Urinary bladder (tissue), 4 donors: ENCODE data around the gene KLHDC4. TPM values are rescaled to one million over a fixed set of nuclear protein-coding genes. Genes with fewer than 3 reads are reported as not detected.

Experiments used
- DNase-seq: peaks from one replicate; pipeline ENCODE4 v3.0.0-alpha.2; 2015; ENCODE audit errors: extremely low spot score
- H3K27ac ChIP-seq: one replicate; pipeline ENCODE4 v1.5.1; 2013; ENCODE audit warnings: low read depth, mild to moderate bottlenecking, moderate library complexity
- H3K36me3 ChIP-seq: one replicate; pipeline ENCODE4 v1.6.1; 2013; ENCODE audit warnings: mild to moderate bottlenecking, moderate library complexity; ENCODE audit not compliant: insufficient read depth
- H3K4me1 ChIP-seq: one replicate; pipeline ENCODE4 v1.6.1; 2013; ENCODE audit warnings: mild to moderate bottlenecking, moderate library complexity; ENCODE audit not compliant: insufficient read depth
- H3K4me3 ChIP-seq: one replicate; pipeline ENCODE4 v1.5.1; 2013; ENCODE audit warnings: low read depth, low read length
- WGBS: extraction: QIAGEN DNeasy Blood & Tissue Kit; methylation state at CpG from one replicate; pipeline ENCODE4 v1.1.7; 2013; 5-methylcytosine and 5-hydroxymethylcytosine counted together
- polyA plus RNA-seq: library from polyadenylated mRNA; stranded (reverse); fragments of 200-250 nt; gene quantifications from one replicate; pipeline ENCODE4 v1.2.3, GENCODE V29; 2013
- total RNA-seq: library from RNA; depleted of rRNA; stranded (reverse); fragments of >200 nt; gene quantifications from one replicate; pipeline ENCODE4 v1.2.3, GENCODE V29; 2014
- donor health status: healthy with polysubstance abuse.
- donor health status: healthy.

The KLHDC4 gene
- total and polyA plus RNA-seq, 2 donors, result 21.5 to 23.1 TPM

DNA sequence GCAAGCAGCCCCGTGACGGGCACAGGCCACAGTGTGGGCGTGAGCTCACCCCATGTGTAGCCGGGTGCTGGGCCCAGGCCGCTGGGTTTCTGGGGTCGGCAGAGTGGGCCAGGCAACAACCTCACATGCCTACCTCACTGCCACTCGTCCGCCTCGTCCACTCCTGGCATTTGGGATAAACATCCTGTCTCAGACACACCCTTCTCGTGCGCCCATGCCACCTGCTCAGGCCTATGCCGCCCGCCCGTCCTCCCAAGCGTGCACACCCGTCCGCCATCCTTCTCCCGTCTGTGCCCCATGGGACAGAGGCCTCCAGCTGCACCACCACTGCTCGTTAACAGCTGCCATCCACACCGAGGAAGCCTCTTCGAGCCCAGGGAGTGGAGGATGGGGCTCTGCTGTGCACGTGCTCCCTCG lies 64.3 kb downstream of the KLHDC4 start:
- Histone ChIP-seq H3K27ac (no peak overlapping the region), H3K36me3 (no peaks in the 10 kb centered on the region), H3K4me1 (no peaks in the 10 kb centered on the region), H3K4me3 (no peak overlapping the region)
- 92% methylated on average over 23 of the region's 23 CpGs for WGBS
- no peak for DNase-seq

DNA sequence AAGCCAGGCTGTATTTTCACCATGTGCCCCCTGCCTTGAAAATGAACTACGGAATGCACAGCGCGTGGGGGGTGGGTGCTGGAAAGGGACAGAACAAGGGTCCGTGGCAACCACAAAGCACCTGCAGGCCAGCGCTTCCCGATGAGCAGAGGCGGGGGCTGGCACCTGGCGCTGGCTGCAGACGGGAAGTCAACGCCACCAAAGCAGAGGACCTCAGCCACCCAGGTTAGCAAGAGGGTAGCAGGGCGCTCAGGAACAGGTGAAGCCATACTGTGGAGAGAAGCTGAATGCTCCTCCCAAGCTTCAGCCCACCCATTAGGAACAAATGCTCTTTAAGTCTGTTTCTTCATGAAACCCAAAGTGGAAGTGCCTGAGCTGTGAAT lies 64.7 kb downstream of the KLHDC4 start:
- H3K4me1 ChIP-seq, result no peaks in the 10 kb centered on the region
- no peaks in the 10 kb centered on the region for H3K36me3 ChIP-seq
- H3K4me3 ChIP-seq, result no peak overlapping the region
- no peak for DNase-seq
- 93% methylated on average over 11 of the region's 11 CpGs for WGBS
- no peak overlapping the region for H3K27ac ChIP-seq

DNA sequence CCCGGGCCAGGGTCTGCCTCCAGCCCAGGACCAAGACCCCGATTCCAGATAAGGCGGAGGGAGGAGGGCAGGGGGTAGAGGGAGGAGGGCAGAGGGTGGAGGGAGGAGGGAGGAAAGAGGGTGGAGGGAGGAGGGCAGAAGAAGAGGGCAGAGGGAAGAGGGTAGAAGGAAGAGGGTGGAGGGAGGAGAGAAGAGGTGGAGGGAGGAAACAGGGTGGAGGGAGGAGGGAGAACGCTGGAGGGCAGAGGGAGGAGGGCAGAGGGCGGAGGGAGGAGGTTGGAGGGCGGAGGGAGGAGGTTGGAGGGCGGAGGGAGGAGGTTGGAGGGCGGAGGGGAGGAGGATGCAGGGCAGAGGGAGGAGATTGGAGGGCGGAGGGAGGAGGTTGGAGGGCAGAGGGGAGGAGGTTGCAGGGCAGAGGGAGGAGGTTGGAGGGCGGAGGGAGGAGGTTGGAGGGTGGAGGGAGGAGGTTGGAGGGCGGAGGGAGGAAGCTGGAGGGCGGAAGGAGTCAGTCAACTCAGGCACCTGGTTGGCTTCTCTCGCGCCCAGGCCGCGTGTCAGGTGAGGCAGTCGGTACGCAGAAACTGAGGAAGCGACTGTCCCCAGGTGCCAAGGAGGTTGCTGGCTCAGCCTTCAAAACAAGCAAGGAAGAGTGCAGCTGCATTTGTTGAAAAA lies 65.2 kb downstream of the KLHDC4 start:
- Histone ChIP-seq H3K27ac (no peak overlapping the region), H3K4me3 (no peak overlapping the region), H3K4me1 (no peaks in the 10 kb centered on the region), H3K36me3 (no peaks in the 10 kb centered on the region)
- WGBS, result 91% methylated on average over 19 of the region's 19 CpGs
- no peak for DNase-seq

DNA sequence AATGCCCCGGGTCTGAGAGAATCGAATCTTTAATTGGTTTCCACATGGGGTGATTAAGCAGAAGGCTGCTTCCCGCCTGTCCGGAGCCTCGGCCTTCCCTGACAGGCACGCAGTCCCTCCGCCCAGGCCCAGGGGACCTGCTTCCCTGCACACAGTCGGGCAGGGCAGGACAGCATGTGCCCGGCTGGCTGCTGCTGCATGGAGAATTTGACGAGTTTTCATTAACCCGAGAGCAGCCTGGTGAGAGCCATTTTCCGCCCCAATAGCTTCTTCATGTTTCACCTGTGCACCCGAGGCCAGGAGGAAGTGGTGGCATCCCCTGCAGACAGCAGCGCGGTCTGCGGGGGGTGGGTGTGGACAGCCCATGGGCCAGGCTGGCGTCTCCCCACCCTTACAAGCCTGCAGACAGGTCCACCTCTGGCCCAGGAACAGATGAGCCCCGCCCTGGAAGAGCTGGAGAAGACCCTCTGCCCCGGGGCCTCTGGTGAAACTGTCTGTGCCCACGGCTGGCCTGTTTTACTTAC lies 67.0 kb downstream of the KLHDC4 start:
- H3K4me3 ChIP-seq, result no peak overlapping the region
- DNase-seq, result no peak
- no peak overlapping the region for H3K27ac ChIP-seq
- H3K4me1 ChIP-seq, result no peaks in the 10 kb centered on the region
- WGBS, result 90% methylated on average over 20 of the region's 20 CpGs
- H3K36me3 ChIP-seq, result no peaks in the 10 kb centered on the region

DNA sequence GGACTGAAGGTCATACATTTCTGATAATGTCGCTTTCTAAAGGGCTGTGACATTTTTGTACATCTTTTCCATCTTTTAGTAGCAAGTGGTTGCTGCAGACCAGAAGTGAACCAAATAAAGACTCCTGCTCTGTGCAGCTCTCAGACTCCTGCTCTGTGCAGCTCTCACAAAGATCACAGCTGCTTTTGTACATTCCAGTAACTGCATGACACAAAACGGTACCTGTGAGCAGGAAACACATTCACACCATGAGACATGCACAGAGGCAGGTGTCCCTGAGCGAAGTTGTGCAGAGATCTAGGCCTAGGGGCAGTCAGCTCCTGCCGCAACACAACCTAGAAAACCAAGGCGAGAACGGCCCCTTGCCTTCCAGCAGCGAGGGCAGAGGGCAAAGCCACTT lies 67.5 kb downstream of the KLHDC4 start:
- Histone ChIP-seq H3K36me3 (no peaks in the 10 kb centered on the region), H3K4me3 (no peak overlapping the region)
- WGBS, result 92% methylated on average over 7 of the region's 7 CpGs

DNA sequence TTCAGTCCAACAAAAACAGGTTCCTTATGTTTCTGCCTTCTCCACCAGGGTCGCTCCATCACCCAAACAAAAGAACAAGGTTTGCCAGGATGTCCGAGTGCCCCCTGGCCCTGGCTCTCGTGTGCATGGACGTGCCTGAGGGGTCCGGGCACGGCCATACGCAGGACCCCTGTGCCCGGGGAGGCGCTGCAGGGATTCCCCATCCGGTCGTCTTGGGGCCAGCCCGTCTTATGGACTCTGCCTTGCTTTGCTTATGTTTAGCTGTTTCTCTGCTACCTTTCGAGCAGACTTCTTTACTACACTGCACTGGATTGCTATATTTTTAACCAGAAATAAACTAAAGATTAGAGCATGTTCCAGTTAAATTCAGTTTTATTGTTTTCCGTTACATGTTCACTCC lies 68.0 kb downstream of the KLHDC4 start:
- WGBS, result 90% methylated on average over 14 of the region's 14 CpGs
- no peaks in the 10 kb centered on the region for H3K4me1 ChIP-seq
- DNase-seq, result no peak
- H3K4me3 ChIP-seq, result no peak overlapping the region
- no peak overlapping the region for H3K27ac ChIP-seq
- no peaks in the 10 kb centered on the region for H3K36me3 ChIP-seq

More for the DNA sequence above, 67.5 kb downstream of the KLHDC4 start:
- DNase-seq, result no peak
- H3K4me1 ChIP-seq, result no peaks in the 10 kb centered on the region
- H3K27ac ChIP-seq, result no peak overlapping the region

DNA sequence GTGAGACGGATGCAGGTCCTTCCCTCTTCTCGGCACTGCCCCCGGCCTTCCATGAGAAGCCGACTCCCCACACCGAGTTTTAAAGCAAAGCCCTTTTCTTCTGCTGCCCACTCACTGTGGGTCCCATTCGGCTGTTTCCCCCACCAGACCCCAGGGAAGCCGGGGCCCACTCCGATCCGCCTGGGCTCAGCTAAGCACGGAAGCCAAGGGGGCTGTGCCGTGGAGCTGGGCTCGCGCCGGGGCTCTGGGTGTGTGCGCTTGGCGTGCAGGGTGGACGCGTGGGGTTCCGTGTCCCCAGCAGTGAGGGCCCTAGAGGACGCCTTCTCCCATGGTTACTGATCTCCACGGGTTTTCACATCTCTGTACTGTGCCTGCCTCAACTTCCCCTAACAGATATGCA lies 68.5 kb downstream of the KLHDC4 start:
- no peaks in the 10 kb centered on the region for H3K4me1 ChIP-seq
- H3K36me3 ChIP-seq, result no peaks in the 10 kb centered on the region
- no peak overlapping the region for H3K4me3 ChIP-seq
- WGBS, result 95% methylated on average over 21 of the region's 21 CpGs
- H3K27ac ChIP-seq, result no peak overlapping the region
- DNase-seq, result no peak

DNA sequence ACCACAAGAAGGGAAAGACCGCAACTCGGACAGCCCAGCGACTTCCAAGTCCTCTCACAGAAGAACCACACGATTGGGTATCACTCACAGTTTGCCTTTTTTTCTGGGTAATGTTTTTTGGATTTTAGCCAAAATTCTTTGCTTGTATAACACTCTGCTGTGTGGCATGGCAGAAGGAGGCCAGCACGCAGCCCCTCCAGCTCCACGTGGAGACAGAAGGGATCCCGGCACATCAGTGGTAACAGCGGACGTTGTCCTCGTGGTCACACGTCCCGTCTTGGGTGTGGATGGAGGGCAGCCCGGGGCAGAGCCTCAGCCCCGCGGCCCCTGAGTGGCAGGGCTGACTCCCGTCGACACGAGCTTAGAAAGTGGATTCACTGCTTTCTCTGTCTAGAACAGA lies 69.1 kb downstream of the KLHDC4 start:
- 75% methylated on average over 18 of the region's 18 CpGs for WGBS
- Histone ChIP-seq H3K4me1 (no peaks in the 10 kb centered on the region), H3K27ac (no peak overlapping the region), H3K36me3 (no peaks in the 10 kb centered on the region), H3K4me3 (no peak overlapping the region)
- no peak for DNase-seq

DNA sequence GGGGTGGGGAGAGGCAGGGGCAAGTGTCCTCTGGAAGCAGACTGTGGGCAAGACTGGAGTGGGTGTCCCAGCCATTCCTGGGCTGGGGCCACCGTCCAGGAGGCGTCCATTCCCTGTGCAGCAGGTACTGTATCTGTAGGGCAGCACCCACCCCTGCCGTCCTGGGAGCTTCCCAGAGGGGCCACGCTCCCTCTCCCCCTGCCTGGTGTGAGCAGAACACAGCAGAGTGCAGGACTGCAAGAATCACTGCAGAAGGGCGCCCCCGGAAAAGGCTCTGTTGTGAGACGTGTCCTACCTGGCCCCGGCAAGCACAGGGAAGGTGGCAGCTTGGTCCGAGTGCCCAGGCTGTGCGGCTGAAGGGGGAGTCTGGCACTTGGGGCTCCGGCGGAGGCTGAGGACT lies 70.3 kb downstream of the KLHDC4 start:
- 94% methylated on average over 12 of the region's 12 CpGs for WGBS
- no peak for DNase-seq
- H3K27ac ChIP-seq, result no peak overlapping the region
- H3K4me3 ChIP-seq, result no peak overlapping the region
- no peaks in the 10 kb centered on the region for H3K4me1 ChIP-seq
- H3K36me3 ChIP-seq, result no peaks in the 10 kb centered on the region

DNA sequence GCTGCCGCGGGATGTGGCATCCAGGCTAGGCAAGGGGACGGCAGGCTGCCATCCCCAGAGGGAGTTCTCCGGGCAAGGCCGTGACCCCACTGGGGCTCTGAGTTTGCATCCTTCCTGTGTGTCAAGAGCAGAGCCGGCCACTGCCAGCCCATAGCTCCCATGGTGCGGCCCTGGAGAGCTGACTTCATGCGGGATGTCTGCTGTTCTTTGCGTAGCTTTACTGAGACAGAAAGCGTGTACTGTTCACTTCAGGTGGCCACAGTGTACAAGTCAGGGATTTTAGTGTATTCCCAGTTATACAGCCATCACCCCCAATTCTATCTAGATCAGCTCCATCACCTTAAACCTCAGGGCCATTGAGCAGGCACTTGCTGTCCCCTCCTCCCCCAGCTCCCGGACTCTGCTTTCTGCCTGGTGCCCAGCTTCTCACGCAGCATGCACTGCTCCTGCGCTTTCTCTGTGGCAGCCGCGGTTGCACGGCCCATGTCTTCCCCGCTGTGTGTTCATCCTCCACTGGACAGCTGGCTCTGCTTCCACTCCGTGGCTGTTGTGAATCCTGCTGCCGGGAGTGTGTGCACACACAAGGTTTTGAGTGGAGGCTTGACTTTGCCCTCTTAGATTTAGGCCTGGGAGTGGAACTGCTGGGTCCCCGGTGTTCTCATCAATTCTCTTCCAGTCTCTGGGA lies 71.2 kb downstream of the KLHDC4 start:
- 89% methylated on average over 20 of the region's 20 CpGs for WGBS
- DNase-seq, result no peak
- no peaks in the 10 kb centered on the region for H3K36me3 ChIP-seq

DNA sequence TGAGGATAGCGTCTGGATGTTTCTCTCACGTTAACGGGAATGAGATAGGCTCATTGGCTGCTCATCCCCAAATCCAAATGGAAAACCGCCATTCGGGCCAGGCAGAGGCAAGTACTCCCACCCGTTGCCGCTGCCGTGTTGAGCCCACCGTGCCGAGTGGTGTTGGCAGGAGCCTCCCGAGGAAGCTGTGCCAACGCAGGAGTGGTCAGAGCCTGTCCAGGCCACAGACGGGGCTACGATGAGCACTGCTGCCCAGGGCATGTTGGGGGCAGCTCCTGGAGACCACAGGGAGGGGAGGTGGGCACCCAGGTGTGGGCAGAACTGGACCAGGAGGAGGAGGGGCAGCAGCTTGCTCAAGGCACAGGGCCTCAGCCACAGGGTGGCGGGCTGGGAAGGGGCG lies 72.0 kb downstream of the KLHDC4 start:
- WGBS, result 91% methylated on average over 16 of the region's 16 CpGs
- DNase-seq, result no peak
- Histone ChIP-seq H3K4me3 (no peak overlapping the region), H3K27ac (no peak overlapping the region), H3K4me1 (no peaks in the 10 kb centered on the region), H3K36me3 (no peaks in the 10 kb centered on the region)

More for the DNA sequence above, 71.2 kb downstream of the KLHDC4 start:
- Histone ChIP-seq H3K4me1 (no peaks in the 10 kb centered on the region), H3K27ac (no peak overlapping the region), H3K4me3 (no peak overlapping the region)

DNA sequence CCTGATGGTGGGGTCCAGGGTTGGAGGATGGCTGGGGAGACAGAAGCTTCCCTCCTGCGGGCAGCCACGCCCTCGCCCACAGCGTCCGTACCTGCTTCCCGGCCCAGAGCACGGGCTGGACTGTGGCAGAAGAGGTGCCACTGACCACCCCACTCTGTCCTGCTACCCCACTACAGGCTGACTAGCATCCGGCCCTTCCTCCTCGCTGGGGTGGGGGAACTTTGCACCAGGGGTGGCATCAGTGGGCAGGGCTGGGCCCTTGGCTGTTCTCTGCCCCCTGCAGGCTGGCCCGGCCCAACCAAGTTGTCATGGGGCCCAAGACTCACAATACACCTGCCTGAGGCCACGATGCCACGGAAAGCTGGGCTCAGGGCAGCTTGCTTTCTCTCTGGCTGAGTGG lies 73.0 kb downstream of the KLHDC4 start:
- Histone ChIP-seq H3K4me3 (no peak overlapping the region), H3K36me3 (no peaks in the 10 kb centered on the region), H3K4me1 (no peaks in the 10 kb centered on the region), H3K27ac (no peak overlapping the region)
- 87% methylated on average over 12 of the region's 12 CpGs for WGBS
- DNase-seq, result no peak

DNA sequence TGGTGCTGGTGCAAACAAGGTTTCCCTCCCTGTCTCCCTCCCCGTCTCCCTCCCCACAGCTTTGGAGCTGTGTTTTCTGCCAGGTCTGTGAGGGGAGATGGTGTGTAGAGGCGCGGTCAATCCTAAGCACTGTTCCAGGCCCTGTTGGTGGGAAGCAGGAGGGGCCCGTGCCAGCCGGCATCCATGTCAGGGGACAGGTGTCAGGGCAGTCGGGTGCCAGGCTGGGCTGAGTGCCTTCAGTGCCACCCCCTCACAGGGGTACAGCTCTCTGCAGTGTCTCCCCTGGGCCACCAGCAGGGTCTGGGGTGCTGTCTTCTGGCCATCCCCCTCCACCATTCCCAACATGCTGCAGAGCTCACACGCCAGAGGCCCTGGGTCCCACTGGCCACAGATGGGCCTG lies 73.6 kb downstream of the KLHDC4 start:
- Histone ChIP-seq H3K4me3 (no peak overlapping the region), H3K27ac (no peak overlapping the region), H3K36me3 (no peaks in the 10 kb centered on the region), H3K4me1 (no peaks in the 10 kb centered on the region)
- no peak for DNase-seq
- 83% methylated on average over 7 of the region's 7 CpGs for WGBS

DNA sequence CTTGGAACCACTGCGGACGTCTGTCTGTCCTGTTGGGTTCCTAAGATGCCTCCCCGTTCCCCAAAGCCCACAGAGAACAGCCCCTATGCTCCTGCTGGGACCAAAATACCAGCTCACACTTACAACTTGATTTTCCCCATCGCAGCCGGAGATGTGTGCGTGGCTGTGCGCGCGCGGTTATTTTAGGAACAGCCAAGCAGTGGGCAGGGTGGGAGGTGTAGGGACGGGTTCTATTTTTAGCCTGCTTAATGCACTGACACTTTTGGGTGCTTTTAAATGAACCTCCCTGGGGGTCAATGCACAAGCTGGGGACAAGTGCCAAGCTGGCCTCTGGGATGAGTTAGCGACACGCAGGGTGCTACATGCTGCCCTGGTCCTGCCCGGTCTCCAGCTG lies 74.1 kb downstream of the KLHDC4 start:
- 56% methylated on average over 14 of the region's 14 CpGs for WGBS
- H3K27ac ChIP-seq, result no peak overlapping the region
- no peaks in the 10 kb centered on the region for H3K4me1 ChIP-seq
- no peak for DNase-seq
- no peaks in the 10 kb centered on the region for H3K36me3 ChIP-seq
- H3K4me3 ChIP-seq, result no peak overlapping the region
